ENCODE measurements around the gene RHBDL1.

RHBDL1 gene

GRCh38 chr16:627454-628239, 47.8 kb upstream of the RHBDL1 start:
- Histone ChIP-seq H3K4me3 (ENCODE audit: low read depth, low read length) (no peak overlapping the region), H3K9me3 (ENCODE audit: control insufficient read depth, insufficient read depth, low read depth, low read length) (no peaks in the 10 kb centered on the region), H3K27ac (ENCODE audit: extremely low read depth, low read depth, low read length) (no peak overlapping the region), H3K36me3 (ENCODE audit: control insufficient read depth in 2 of 2, insufficient read depth in 1 of 2, low read length in 2 of 2) (no peaks in the 10 kb centered on the region), H3K4me1 (ENCODE audit: control insufficient read depth, insufficient read depth, low read length) (peaks cover 2% of the 10 kb centered on the region; the same call in 1 of the 2 replicates)
- ChIA-PET CTCF (no interaction called here), POLR2A (no interaction called here)
- TF ChIP-seq KLF1 (tag by site-specific recombination; IDR thresholded peaks at IDR 0.05) (peak; percentile 11; the same call in 1 of the 2 replicates), ZNF701 (tag by site-specific recombination; IDR thresholded peaks at IDR 0.05) (no peak), ZBTB6 (tag by site-specific recombination; IDR thresholded peaks at IDR 0.05) (no peak), KLF7 (tag by site-specific recombination; IDR thresholded peaks at IDR 0.05; ENCODE audit: borderline replicate concordance) (no peak), ZNF571 (tag by site-specific recombination; IDR thresholded peaks at IDR 0.05) (no peak), SP3 (tag by site-specific recombination; IDR thresholded peaks at IDR 0.05) (no peak), ZNF324 (tag by site-specific recombination; IDR thresholded peaks at IDR 0.05) (no peak), ZEB2 (tag by site-specific recombination; IDR thresholded peaks at IDR 0.05) (no peak), ELK4 (IDR thresholded peaks at IDR 0.05; ENCODE audit: borderline replicate concordance, low read depth, low read length) (no peak), ZFP3 (tag by site-specific recombination; IDR thresholded peaks at IDR 0.05; ENCODE audit: low read depth) (no peak), ZSCAN30 (tag by site-specific recombination; IDR thresholded peaks at IDR 0.05) (no peak), ATF2 (tag by site-specific recombination; IDR thresholded peaks at IDR 0.05; ENCODE audit: low read depth) (no peak), ZFHX2 (tag by site-specific recombination; conservative IDR thresholded peaks at IDR 0.05) (peak; percentile 20; the same call in 1 of the 2 replicates), OVOL3 (tag by site-specific recombination; IDR thresholded peaks at IDR 0.05) (no peak), INSM2 (tag by site-specific recombination; IDR thresholded peaks at IDR 0.05) (no peak), REST (tag by site-specific recombination; IDR thresholded peaks at IDR 0.05) (no peak), ZNF777 (tag by site-specific recombination; IDR thresholded peaks at IDR 0.05; ENCODE audit: borderline replicate concordance) (no peak), RBAK (tag by site-specific recombination; IDR thresholded peaks at IDR 0.05) (no peak), ZSCAN5A (tag by site-specific recombination; IDR thresholded peaks at IDR 0.05) (no peak), ZNF184 (tag by site-specific recombination; IDR thresholded peaks at IDR 0.05) (no peak), EGR2 (tag by site-specific recombination; IDR thresholded peaks at IDR 0.05; ENCODE audit: low read depth) (no peak), ZNF18 (tag by site-specific recombination; IDR thresholded peaks at IDR 0.05) (no peak), ZNF529 (tag by site-specific recombination; IDR thresholded peaks at IDR 0.05; ENCODE audit: insufficient replicate concordance) (no peak), ZNF449 (tag by site-specific recombination; IDR thresholded peaks at IDR 0.05) (peak; percentile 81)
